Amniotic epithelial cell (primary cell): ENCODE measurements around the gene PDE1C.
"Not testable (repeated sequence)": the region's sequence is repeated elsewhere in the genome, so short reads cannot be mapped to it uniquely, and the experiment has no call there.

Source experiments
- DNase-seq: peaks from one replicate; pipeline ENCODE4 v3.0.0-alpha.2; 2010; ENCODE audit warnings: low read depth

Gene PDE1C

GRCh38 chr7:31850066-31850465 is 220.1 kb downstream of the PDE1C start:
- DNase-seq, result peak; percentile 11

DNA sequence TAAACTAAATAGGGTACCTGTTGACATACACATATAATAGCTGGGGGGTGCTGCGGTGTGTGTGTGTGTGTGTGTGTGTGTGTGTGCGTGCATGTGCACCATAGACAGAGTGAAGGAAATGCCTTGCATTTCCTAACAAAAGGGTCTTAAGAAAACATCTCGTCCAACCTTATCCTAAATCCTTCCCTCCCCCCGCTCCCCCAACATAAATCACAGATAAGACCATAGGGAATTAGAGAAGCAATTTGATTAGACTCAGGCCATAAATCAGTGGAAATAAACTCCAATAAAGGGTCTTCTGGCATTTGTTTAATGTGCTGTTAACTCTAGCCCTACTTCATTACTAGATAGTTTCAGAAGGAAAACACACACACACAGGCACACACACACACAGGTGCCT is 234.7 kb downstream of the PDE1C start:
- no peak for DNase-seq

DNA sequence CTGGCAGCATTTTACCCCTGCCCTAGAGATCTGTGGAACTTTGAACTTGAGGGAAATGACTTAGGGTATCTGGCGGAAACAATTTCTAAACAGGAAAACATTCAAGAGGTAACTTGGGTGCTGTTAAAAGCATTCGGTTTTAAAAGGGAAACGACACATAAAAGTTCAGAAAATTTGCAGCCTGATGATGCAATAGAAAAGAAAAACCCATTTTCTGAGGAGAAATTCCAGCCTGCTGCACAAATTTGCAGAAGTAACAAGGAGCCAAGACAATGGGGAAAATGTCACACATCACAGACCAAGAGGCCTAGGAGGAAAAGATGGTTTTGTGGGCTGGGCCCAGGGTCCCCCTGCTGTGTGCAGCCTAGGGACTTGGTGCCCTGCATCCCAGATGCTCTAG is 236.6 kb downstream of the PDE1C start:
- not testable (repeated sequence) for DNase-seq

GRCh38 chr7:31828520-31828919 is 241.7 kb downstream of the PDE1C start:
- DNase-seq, result no peak

GRCh38 chr7:31825576-31825975 is 244.6 kb downstream of the PDE1C start:
- no peak for DNase-seq

GRCh38 chr7:31819031-31819430 is 251.2 kb downstream of the PDE1C start:
- no peak for DNase-seq

GRCh38 chr7:31816810-31817209 is 253.4 kb downstream of the PDE1C start:
- no peak for DNase-seq

GRCh38 chr7:31815796-31816195 is 254.4 kb downstream of the PDE1C start:
- DNase-seq, result no peak

GRCh38 chr7:31814187-31814586 is 256.0 kb downstream of the PDE1C start:
- DNase-seq, result no peak

DNA sequence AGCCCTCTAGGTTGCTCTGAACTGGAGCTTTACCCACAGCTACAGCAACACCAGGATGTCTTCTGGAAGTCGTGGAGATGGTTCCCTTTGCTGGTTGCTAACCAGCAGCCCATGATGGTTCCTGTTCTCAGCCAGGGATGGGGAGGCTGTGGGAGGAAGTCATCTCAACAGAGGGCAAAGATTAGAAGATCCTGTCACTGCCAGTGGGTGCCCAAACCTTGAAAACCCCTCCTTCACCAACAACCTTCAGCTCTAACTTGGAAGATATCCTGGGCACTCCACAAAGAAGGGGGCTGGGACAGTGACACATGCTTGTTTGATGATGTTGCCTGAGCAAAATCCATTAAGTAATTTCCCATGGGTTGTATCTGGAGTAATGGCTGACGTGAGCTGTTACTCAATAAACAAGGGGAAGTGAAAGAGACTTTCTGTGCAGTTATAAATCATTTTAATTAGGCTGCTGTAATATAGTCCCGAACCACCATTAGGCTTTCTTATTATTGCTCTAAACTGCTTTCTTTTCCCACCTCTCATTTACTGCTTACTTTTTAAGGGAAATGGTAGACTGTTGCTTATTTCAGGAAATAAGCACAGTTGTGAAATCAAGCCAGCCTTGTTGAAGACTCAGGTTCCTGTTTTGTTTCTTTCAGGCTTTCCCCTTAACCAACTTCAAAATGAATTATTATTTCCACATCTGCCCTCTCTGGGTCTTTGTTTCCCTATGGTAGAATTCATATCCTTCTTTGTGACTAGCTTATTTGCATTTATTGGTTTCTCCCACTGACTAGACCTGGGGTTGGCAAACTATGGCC is 258.4 kb downstream of the PDE1C start:
- DNase-seq, result peak; percentile 40

GRCh38 chr7:31805209-31805818 is 264.9 kb downstream of the PDE1C start:
- DNase-seq, result no peak

- DNase-seq, result no peak
These were observed 273.8 kb downstream of the PDE1C start for GRCh38 chr7:31796375-31796774.

GRCh38 chr7:31794851-31795344 is 275.3 kb downstream of the PDE1C start:
- no peak for DNase-seq

- no peak for DNase-seq
These were observed 278.3 kb downstream of the PDE1C start for GRCh38 chr7:31791881-31792280.

GRCh38 chr7:31788883-31789680 is 281.1 kb downstream of the PDE1C start:
- no peak for DNase-seq

- no peak for DNase-seq
These were observed 281.8 kb downstream of the PDE1C start for GRCh38 chr7:31788445-31788844.

DNA sequence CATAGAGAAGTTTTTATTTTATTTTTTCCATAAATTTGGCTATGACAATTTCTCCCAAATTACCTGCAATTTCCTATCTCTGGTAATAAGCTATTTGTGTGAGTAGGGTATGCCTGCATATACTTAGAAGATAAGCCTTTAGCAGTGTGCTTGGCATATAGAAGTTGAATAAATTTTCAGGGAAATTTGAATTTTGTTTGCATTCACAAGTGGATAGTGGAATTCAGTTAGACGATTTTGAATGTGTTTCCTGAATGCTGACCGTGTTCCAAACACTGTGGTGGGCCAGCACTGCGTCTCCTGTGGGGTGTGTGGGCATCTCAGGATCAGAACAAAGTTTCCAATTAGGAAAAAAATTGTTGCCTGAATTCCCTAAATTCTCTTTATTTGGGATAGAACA is 283.9 kb downstream of the PDE1C start:
- no peak for DNase-seq

DNA sequence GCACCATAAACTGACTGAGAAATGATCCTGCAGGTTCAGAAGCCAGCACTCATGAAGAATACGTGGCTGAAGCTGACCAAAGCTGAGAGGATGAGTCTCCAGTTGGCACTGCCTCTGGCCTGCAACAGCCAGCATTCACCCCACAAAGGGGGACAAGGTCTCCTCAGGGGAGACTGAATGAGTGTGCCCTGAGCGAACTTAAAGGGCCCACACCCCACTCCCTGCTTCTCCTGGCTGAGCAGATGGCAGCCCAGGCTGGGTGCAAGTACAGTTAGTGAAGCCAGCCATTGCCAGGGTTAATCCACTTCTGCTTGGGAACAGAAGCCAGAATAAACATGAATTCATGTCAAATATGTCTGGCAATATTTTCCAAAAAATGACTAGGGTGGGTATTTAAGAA is 285.1 kb downstream of the PDE1C start:
- no peak for DNase-seq

DNA sequence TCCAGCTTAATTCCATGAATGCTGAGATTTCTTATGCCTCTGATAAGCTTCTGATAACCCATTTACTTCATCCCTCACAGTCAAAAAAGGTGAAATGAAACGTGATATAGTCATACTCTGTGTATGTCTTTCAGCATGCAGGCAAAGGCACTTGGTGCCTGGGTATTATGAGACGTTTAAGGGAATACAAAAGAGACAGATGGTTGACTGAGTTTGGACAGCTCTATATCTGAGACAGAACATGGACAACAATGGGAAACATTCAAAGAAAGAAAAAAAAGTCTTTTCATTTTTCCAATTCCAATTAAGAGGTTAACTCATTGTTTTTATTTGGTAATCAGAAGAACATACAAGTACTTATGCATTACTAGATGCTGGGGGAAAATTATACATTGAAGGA is 287.0 kb downstream of the PDE1C start:
- no peak for DNase-seq

DNA sequence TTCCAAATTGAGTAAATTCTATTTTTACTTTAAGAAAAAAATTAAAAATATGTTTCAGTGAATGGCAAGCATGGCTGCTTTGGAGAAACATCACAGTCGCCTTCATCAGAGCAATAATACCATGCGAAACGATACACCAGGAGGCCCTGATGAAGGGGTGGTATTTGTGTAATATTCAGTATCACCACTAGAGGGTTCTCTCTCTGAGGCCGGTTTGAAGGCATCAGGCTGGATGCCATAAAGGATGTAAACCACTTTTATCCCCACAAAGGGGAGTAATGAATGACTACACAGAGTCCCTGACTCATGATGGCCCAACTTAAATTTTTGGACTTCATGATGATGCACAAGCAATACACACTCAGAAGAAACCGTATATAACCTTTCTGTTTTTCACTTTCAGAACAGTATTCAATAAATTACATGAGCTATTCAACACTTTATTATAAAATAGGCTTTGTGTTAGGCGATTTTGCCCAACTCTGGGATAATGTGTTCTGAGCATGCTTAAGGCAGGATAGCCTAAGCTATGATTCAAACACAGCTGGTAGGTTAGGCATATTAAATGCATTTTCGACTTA is 287.7 kb downstream of the PDE1C start:
- DNase-seq, result peak; percentile 39

DNA sequence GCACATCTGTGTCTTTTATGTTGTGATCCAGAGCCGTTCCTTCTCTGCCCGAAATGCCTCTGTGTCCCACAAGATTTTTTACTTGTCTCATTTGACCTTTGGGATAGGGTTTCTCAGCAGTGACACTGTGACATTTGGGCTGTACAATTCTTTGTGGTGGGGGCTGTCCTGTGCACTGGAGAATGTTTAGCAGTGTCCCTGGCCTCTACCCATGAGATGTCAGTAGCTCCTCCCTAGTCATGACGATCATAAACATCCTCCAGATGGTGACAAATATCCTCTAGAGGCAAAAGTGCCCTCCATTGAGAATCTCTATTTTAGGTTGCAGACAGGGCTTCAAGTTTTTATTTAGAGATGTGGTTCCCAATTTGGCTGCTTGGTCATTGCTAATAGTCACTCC is 291.9 kb downstream of the PDE1C start:
- no peak for DNase-seq

- DNase-seq, result peak; percentile 16
These were observed 293.6 kb downstream of the PDE1C start for GRCh38 chr7:31776616-31777015.
